Glutamatergic neuron (in vitro differentiated cells): Measurements from ENCODE around the gene PRRT1B. TPM values are rescaled to one million over a fixed set of nuclear protein-coding genes. Genes with fewer than 3 reads are reported as not detected.

ENCODE experiments used
- DNase-seq: peaks from one replicate; pipeline ENCODE4 v3.0.0; 2022
- H3K27ac Mint-ChIP-seq: one replicate; pipeline ENCODE4 v1.8.0; 2020; ENCODE audit warnings: mild to moderate bottlenecking, mixed read lengths, inconsistent platforms; ENCODE audit not compliant: unreplicated experiment
- H3K27me3 Mint-ChIP-seq: one replicate; pipeline ENCODE4 v1.8.0; 2020; ENCODE audit warnings: mild to moderate bottlenecking, moderate library complexity, mixed read lengths, inconsistent platforms; ENCODE audit not compliant: unreplicated experiment
- H3K36me3 Mint-ChIP-seq: one replicate; pipeline ENCODE4 v1.8.0; 2020; ENCODE audit warnings: mild to moderate bottlenecking, mixed read lengths, inconsistent platforms; ENCODE audit not compliant: unreplicated experiment
- H3K4me1 Mint-ChIP-seq: one replicate; pipeline ENCODE4 v1.8.0; 2020; ENCODE audit warnings: mild to moderate bottlenecking, low read depth, mixed read lengths, inconsistent platforms; ENCODE audit not compliant: unreplicated experiment
- H3K4me3 Mint-ChIP-seq: one replicate; pipeline ENCODE4 v1.8.0; 2020; ENCODE audit warnings: mild to moderate bottlenecking, mixed read lengths, inconsistent platforms; ENCODE audit not compliant: unreplicated experiment
- H3K9me3 Mint-ChIP-seq: one replicate; pipeline ENCODE4 v1.8.0; 2020; ENCODE audit warnings: mild to moderate bottlenecking, moderate library complexity, mixed read lengths, inconsistent platforms; ENCODE audit not compliant: unreplicated experiment
- CTCF ChIP-seq: fragments of 200-600 bp; sonication (generic); IDR thresholded peaks from one replicate; pipeline ENCODE4 v1.5.0; 2021; ENCODE audit not compliant: partially characterized antibody, unreplicated experiment
- total RNA-seq: library from RNA; stranded (reverse); fragmentation: NEBNext Ultra II Directional; extraction: Animal tissue kit (Norgen Biotek cat#: 25700); gene quantifications from one replicate; pipeline ENCODE4 v1.2.1, GENCODE V29; 2021; ENCODE audit not compliant: unreplicated experiment

The PRRT1B gene
- total RNA-seq, 1 donor from 2014 or later: not detected

GRCh38 chr9:131554843-131555351 is 9.6 kb downstream of the PRRT1B start:
- DNase-seq: no peak
- Mint-ChIP-seq H3K4me1 (no peaks in the 10 kb centered on the region), H3K27ac (no peak overlapping the region), H3K4me3 (no peak overlapping the region), H3K9me3 (peaks cover 10% of the 10 kb centered on the region), H3K27me3 (peaks cover 21% of the 10 kb centered on the region), H3K36me3 (peaks cover 18% of the 10 kb centered on the region)
- TF ChIP-seq CTCF: no peak

- Mint-ChIP-seq H3K4me3 (no peak overlapping the region), H3K9me3 (peaks cover 8% of the 10 kb centered on the region), H3K27me3 (peaks cover 20% of the 10 kb centered on the region), H3K27ac (peak overlapping the region; percentile 8), H3K36me3 (peaks cover 16% of the 10 kb centered on the region), H3K4me1 (no peaks in the 10 kb centered on the region)
- no peak for DNase-seq
- no peak for TF ChIP-seq CTCF
Measured at GRCh38 chr9:131555841-131556673, 10.7 kb downstream of the PRRT1B start.

- H3K4me3 Mint-ChIP-seq: no peak overlapping the region
- H3K36me3 Mint-ChIP-seq: peaks cover 12% of the 10 kb centered on the region
- H3K27me3 Mint-ChIP-seq: peaks cover 15% of the 10 kb centered on the region
- H3K9me3 Mint-ChIP-seq: peaks cover 6% of the 10 kb centered on the region
- H3K4me1 Mint-ChIP-seq: no peaks in the 10 kb centered on the region
- H3K27ac Mint-ChIP-seq: no peak overlapping the region
- no peak for TF ChIP-seq CTCF
- no peak for DNase-seq
Measured at GRCh38 chr9:131557855-131558548, 12.7 kb downstream of the PRRT1B start.

GRCh38 chr9:131559421-131560000 is 14.2 kb downstream of the PRRT1B start:
- H3K27ac Mint-ChIP-seq: no peak overlapping the region
- H3K27me3 Mint-ChIP-seq: peaks cover 15% of the 10 kb centered on the region
- peaks cover 8% of the 10 kb centered on the region for H3K9me3 Mint-ChIP-seq
- H3K36me3 Mint-ChIP-seq: peaks cover 12% of the 10 kb centered on the region
- no peak for DNase-seq
- TF ChIP-seq CTCF: no peak
- no peak overlapping the region for H3K4me3 Mint-ChIP-seq
- H3K4me1 Mint-ChIP-seq: no peaks in the 10 kb centered on the region
